ENCODE results near the gene SLC38A10.
A peak's percentile ranks its signal among the peaks of the same experiment; 100 is the strongest.

DNA sequence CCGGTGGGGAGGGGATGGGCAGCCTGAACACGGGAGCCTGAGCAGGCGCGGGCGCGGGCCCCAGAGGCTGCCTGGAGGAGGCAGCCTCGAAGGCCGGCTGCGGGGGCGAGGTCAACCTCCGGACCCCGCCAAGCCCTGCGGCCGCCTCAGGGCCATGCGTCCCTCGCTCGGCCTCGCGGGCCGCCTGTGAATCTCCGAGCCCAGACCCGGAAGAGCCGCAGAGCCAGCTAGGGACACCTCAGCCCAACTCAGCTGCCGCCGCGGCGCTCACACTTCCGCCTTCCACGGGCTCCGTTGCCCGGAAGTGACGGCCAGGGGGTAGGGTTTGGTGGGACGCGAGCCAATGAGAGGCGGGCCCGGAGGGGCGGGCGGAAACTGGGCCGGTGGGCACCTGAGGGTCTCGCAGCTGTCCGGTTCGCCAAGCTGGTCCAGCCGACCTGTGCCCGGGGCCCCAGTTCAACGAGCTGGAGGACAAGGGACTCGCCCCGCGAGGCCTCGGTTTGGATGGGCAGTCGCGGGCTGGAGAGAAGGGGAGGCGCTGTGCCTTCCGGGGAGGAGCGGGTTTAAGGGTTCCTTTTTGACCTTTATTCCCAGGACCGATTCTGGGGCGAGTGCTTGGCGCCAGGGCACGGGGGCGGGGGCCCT lies at the start of gene SLC38A10:
- TF ChIP-seq CTCF (IDR thresholded peaks at IDR 0.05) (peak in 4 of 6 experiments; percentile 23 to 36 (median 30)), POLR2AphosphoS5 (IDR thresholded peaks at IDR 0.05) (peak; percentile 99), POLR2A (IDR thresholded peaks at IDR 0.05) (peak; percentile 93 to 99 (median 94))
